Mesenchymal stem cell (in vitro differentiated cells and primary cell): ENCODE results near the gene SASH1.

Experiments used
- DNase-seq: peaks from one replicate; pipeline ENCODE4 v3.0.0-alpha.2; 2013
- H2AFZ ChIP-seq: one replicate; pipeline ENCODE4 v1.6.1; 2013; ENCODE audit warnings: low read depth, mild to moderate bottlenecking, control low read depth, inconsistent platforms, low read length, moderate library complexity
- H2AK5ac ChIP-seq: 2 replicates; pipeline ENCODE4 v1.6.1; 2013; ENCODE audit warnings: low read length, moderate library complexity, mild to moderate bottlenecking, inconsistent platforms; ENCODE audit not compliant: severe bottlenecking
- H2BK120ac ChIP-seq: one replicate; pipeline ENCODE4 v1.6.1; 2013; ENCODE audit warnings: low read depth, mild to moderate bottlenecking, inconsistent platforms, low read length, moderate library complexity
- H2BK12ac ChIP-seq, 2 experiments: one replicate each; pipeline ENCODE4 v1.6.1; 2013; ENCODE audit warnings: inconsistent platforms in 2 of 2, low read length in 2 of 2, mild to moderate bottlenecking in 2 of 2, moderate library complexity in 2 of 2, control low read depth in 1 of 2
- H2BK15ac ChIP-seq: one replicate; pipeline ENCODE4 v1.6.1; 2013; ENCODE audit warnings: mild to moderate bottlenecking, low read depth, inconsistent platforms; ENCODE audit not compliant: poor library complexity, severe bottlenecking
- H2BK5ac ChIP-seq: 2 replicates; pipeline ENCODE4 v1.6.1; 2013; ENCODE audit warnings: low read depth, mild to moderate bottlenecking, low read length, control low read depth, inconsistent platforms; ENCODE audit not compliant: poor library complexity, severe bottlenecking
- H3K14ac ChIP-seq, 2 experiments: one replicate each; pipeline ENCODE4 v1.6.1; 2013; ENCODE audit warnings: inconsistent platforms in 2 of 2, low read length in 2 of 2, control low read depth in 1 of 2, mild to moderate bottlenecking in 1 of 2, moderate library complexity in 1 of 2
- H3K18ac ChIP-seq, 2 experiments: one replicate each; pipeline ENCODE4 v1.6.1; 2013; ENCODE audit warnings: inconsistent platforms in 2 of 2, low read length in 2 of 2, control low read depth in 1 of 2, low read depth in 1 of 2, mild to moderate bottlenecking in 1 of 2
- H3K23ac ChIP-seq, 2 experiments: one replicate each; pipeline ENCODE4 v1.6.1; 2013; ENCODE audit warnings: inconsistent platforms in 2 of 2, low read length in 2 of 2, mild to moderate bottlenecking in 2 of 2, moderate library complexity in 2 of 2, control low read depth in 1 of 2
- H3K27ac ChIP-seq: 2 replicates; pipeline ENCODE4 v1.5.1; 2013; ENCODE audit warnings: mild to moderate bottlenecking, moderate library complexity, low read length, control low read depth, inconsistent platforms; ENCODE audit not compliant: poor library complexity, severe bottlenecking
- H3K27me3 ChIP-seq, 2 experiments: 2 replicates each; pipeline versions ENCODE4 v1.6.1 to v1.7.0; 2013; ENCODE audit warnings: low read length in 2 of 2, mild to moderate bottlenecking in 2 of 2, moderate library complexity in 2 of 2, control low read depth in 1 of 2, inconsistent platforms in 1 of 2; ENCODE audit not compliant: control insufficient read depth in 1 of 2, insufficient read depth in 1 of 2
- H3K36me3 ChIP-seq, 2 experiments: 2 replicates each; pipeline versions ENCODE4 v1.6.1 to v1.7.0; 2013; ENCODE audit warnings: low read length in 2 of 2, control low read depth in 1 of 2, inconsistent platforms in 1 of 2, low read depth in 1 of 2, mild to moderate bottlenecking in 1 of 2; ENCODE audit not compliant: insufficient read depth in 2 of 2, control insufficient read depth in 1 of 2
- H3K4ac ChIP-seq, 2 experiments: one replicate each; pipeline ENCODE4 v1.6.1; 2013; ENCODE audit warnings: inconsistent platforms in 2 of 2, low read length in 2 of 2, mild to moderate bottlenecking in 2 of 2, moderate library complexity in 2 of 2, control low read depth in 1 of 2, low read depth in 1 of 2
- H3K4me1 ChIP-seq: 2 replicates; pipeline ENCODE4 v1.6.1; 2013; ENCODE audit warnings: low read depth, low read length, control low read depth; ENCODE audit not compliant: control insufficient read depth, insufficient read depth
- H3K4me2 ChIP-seq: 2 replicates; pipeline ENCODE4 v1.6.1; 2013; ENCODE audit warnings: low read length, mild to moderate bottlenecking, inconsistent platforms; ENCODE audit not compliant: poor library complexity, severe bottlenecking
- H3K4me3 ChIP-seq, 2 experiments: 2 replicates each; pipeline versions ENCODE4 v1.5.1 to v1.7.0; 2013; ENCODE audit warnings: low read length in 2 of 2, mild to moderate bottlenecking in 2 of 2, control low read depth in 1 of 2, low read depth in 1 of 2; ENCODE audit not compliant: insufficient read depth in 1 of 2
- H3K79me1 ChIP-seq: replicated peaks from 2 replicates; pipeline ENCODE4 v1.6.1; 2013; ENCODE audit warnings: mild to moderate bottlenecking, control low read depth, low read length, inconsistent platforms; ENCODE audit not compliant: poor library complexity, severe bottlenecking
- H3K9ac ChIP-seq: 2 replicates; pipeline ENCODE4 v1.7.0; 2013; ENCODE audit warnings: mild to moderate bottlenecking, low read length, moderate library complexity
- H3K9me3 ChIP-seq: 2 replicates; pipeline ENCODE4 v1.7.0; 2013; ENCODE audit warnings: mild to moderate bottlenecking, low read length; ENCODE audit not compliant: control insufficient read depth
- H4K8ac ChIP-seq: one replicate; pipeline ENCODE4 v1.6.1; 2013; ENCODE audit warnings: inconsistent platforms, mild to moderate bottlenecking, low read length, moderate library complexity
- H4K91ac ChIP-seq: one replicate; pipeline ENCODE4 v1.6.1; 2013; ENCODE audit warnings: mild to moderate bottlenecking, low read length, inconsistent platforms
- WGBS: methylation state at CpG from one replicate; pipeline ENCODE4 v1.1.7; 2013; ENCODE audit warnings: mixed read lengths; 5-methylcytosine and 5-hydroxymethylcytosine counted together

SASH1 gene

DNA sequence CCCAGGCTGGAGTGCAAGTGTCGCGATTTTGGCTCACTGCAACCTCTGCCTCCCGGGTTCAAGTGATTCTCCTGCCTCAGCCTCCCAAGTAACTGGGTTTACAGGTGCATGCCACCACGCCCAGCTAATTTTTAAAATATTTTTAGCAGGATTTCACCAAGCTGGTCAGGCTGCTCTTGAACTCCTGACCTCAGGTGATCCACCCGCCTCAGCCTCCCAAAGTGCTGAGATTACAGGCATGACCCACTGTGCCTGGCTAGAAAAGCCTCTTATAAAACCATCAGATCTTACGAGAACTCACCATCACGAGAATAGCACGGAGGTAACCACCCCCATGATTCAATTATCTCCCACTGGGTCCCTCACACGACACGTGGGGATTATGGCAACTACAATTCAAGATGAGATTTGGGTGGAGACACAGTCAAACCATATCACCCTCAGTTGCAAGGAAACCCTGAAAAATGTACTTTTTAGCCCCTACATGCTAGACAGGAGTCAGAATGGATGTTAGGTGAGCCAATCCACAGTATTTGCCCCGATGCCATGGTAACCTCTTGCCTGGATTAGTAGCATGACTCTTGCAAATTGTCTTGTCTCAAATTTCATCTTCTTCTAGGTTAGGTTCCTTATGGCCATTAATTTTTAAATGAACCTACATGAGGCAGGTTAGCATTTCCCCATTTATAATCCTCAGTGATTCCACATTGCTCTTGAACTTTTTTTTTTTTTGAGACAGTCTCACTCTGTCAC is 17.1 kb upstream of the SASH1 start:
- H3K27me3 ChIP-seq, result no peaks in the 10 kb centered on the region
- no peak overlapping the region for H3K4me2 ChIP-seq
- H2AFZ ChIP-seq, result no peak overlapping the region
- 96% methylated on average over 11 of the region's 11 CpGs for WGBS
- no peak overlapping the region for H3K4me3 ChIP-seq
- peak; percentile 41 for DNase-seq
- H2BK120ac ChIP-seq, result no peak overlapping the region
- H2AK5ac ChIP-seq, result no peak overlapping the region
- H2BK5ac ChIP-seq, result no peak overlapping the region
- no peak overlapping the region for H4K8ac ChIP-seq
- no peak overlapping the region for H2BK15ac ChIP-seq
- H3K36me3 ChIP-seq, result peaks cover 0 to 13% of the 10 kb centered on the region in 2 experiments
- no peak overlapping the region for H3K27ac ChIP-seq
- H3K4ac ChIP-seq, result no peak overlapping the region
- H3K14ac ChIP-seq, result no peak overlapping the region
- no peak overlapping the region for H3K9ac ChIP-seq
- H4K91ac ChIP-seq, result no peak overlapping the region
- peak overlapping the region in 1 of 2 experiments; percentile 54 for H2BK12ac ChIP-seq
- H3K9me3 ChIP-seq, result no peaks in the 10 kb centered on the region
- H3K23ac ChIP-seq, result no peak overlapping the region
- no peaks in the 10 kb centered on the region for H3K79me1 ChIP-seq
- peak overlapping the region in 1 of 2 experiments; percentile 58 for H3K18ac ChIP-seq
- H3K4me1 ChIP-seq, result peaks cover 2% of the 10 kb centered on the region

DNA sequence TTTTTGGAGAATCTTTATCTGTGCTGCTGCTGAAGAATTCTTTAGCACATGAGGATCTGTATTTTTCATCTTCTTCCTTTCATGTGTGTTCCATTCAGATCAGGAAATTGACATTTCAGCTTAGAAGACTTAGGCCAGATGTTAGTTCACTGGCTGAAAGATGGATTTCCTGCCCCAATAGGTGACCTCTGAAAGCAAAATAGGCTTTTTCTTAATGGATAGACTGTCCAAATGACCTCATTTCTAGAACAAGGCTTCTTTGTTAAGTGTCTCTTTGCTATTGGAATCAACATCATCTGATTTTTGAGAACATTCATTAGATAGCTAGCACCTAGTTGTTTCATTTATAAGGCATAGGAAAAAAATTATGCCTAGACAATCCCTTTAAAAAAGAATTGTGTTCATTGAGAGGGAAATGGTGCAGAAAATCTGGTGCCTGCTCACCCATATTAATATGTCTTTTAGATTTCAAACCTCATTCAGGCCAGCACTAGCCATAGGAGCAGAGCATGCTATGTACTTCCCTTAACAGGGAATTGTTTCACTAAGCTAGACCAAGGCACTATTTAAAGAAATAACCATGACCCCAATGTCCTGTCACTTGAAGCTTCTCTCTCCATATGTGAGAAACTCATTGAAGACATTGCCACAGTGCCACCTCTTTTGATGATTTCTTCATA is 13.6 kb upstream of the SASH1 start:
- H3K79me1 ChIP-seq, result no peaks in the 10 kb centered on the region
- H3K27me3 ChIP-seq, result no peaks in the 10 kb centered on the region
- no peak overlapping the region for H2AK5ac ChIP-seq
- peak overlapping the region in 1 of 2 experiments; percentile 62 for H3K18ac ChIP-seq
- no peak overlapping the region for H3K14ac ChIP-seq
- no peak overlapping the region for H2BK5ac ChIP-seq
- H3K36me3 ChIP-seq, result peaks cover 0 to 3% of the 10 kb centered on the region in 2 experiments
- peak overlapping the region; percentile 63 for H3K9ac ChIP-seq
- H3K23ac ChIP-seq, result no peak overlapping the region
- H3K4me2 ChIP-seq, result no peak overlapping the region
- H4K91ac ChIP-seq, result no peak overlapping the region
- peaks cover 3% of the 10 kb centered on the region for H3K4me1 ChIP-seq
- H2AFZ ChIP-seq, result no peak overlapping the region
- H3K9me3 ChIP-seq, result no peaks in the 10 kb centered on the region
- H3K4me3 ChIP-seq, result peak overlapping the region in 1 of 2 experiments; percentile 26
- no peak overlapping the region for H2BK120ac ChIP-seq
- H3K4ac ChIP-seq, result no peak overlapping the region
- peak; percentile 29 for DNase-seq
- no peak overlapping the region for H2BK12ac ChIP-seq
- no peak overlapping the region for H2BK15ac ChIP-seq
- H3K27ac ChIP-seq, result no peak overlapping the region
- no peak overlapping the region for H4K8ac ChIP-seq

DNA sequence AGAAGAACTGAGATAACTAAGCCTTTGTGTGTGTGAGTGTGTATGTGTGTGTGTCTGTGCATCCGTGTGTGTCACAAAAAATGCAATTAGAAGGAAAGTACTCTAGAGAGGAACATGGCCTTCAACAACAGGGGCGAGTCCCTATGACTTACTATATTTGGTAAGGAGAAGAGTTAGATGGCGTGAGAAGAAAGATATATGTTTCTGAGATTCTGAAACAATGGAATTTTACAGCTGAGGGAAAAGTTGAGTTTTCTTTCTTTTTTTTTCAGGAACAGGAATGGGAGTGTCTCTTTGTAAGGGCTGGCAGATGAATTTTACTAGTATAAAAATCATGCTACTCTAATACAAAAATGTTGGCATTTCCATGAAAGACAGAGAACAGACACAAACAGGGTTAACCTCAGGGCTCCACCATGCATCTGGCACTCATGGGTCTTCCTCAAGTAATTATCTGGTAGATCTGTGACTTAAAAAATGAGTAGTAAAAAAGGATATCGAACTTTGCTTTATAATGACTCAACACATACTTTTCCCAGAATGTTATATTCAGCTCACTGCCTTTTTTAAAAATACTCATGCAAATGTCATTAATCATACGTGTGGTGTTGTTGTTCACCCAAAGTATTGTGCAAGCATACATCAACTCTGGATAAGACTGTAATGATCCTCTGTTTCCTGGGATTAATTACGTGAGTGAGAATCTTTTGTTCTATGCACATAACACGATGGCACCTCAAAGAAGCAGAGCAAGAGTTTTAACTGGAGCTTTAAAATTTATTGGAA is 12.8 kb upstream of the SASH1 start:
- H3K4ac ChIP-seq, result no peak overlapping the region
- no peak overlapping the region for H2AK5ac ChIP-seq
- no peaks in the 10 kb centered on the region for H3K9me3 ChIP-seq
- H3K23ac ChIP-seq, result no peak overlapping the region
- H3K4me2 ChIP-seq, result no peak overlapping the region
- no peak overlapping the region for H3K27ac ChIP-seq
- no peaks in the 10 kb centered on the region for H3K79me1 ChIP-seq
- H2BK120ac ChIP-seq, result no peak overlapping the region
- H2BK15ac ChIP-seq, result no peak overlapping the region
- H2BK12ac ChIP-seq, result no peak overlapping the region
- H3K36me3 ChIP-seq, result peaks cover 0 to 3% of the 10 kb centered on the region in 2 experiments
- H3K18ac ChIP-seq, result no peak overlapping the region
- no peaks in the 10 kb centered on the region for H3K27me3 ChIP-seq
- H4K91ac ChIP-seq, result no peak overlapping the region
- peak overlapping the region; percentile 63 for H3K9ac ChIP-seq
- WGBS, result 36% methylated on average over 6 of the region's 7 CpGs
- no peak overlapping the region for H3K14ac ChIP-seq
- DNase-seq, result peak; percentile 90
- H2AFZ ChIP-seq, result no peak overlapping the region
- H4K8ac ChIP-seq, result no peak overlapping the region
- H3K4me1 ChIP-seq, result peaks cover 2% of the 10 kb centered on the region
- H2BK5ac ChIP-seq, result no peak overlapping the region
- H3K4me3 ChIP-seq, result peak overlapping the region in 1 of 2 experiments; percentile 26

DNA sequence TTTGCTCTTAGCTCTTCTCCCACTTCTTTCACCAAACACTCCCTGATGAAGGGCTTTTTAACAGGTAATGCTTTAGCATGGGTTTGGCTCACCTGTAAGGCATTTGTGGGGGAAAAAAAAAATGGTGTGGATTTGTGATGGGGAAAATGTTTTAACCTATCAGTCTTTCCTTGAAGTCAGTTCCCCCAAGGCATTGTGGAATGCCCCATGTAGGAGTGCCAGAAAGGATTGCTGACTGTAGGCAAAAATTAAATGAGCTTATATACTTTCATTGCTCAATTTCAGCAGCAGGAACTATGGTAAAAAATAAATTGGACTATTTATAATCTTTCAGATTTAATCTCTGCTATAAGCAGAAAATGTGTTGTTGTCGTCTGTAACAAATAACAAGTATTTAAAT is 10.6 kb upstream of the SASH1 start:
- H3K27me3 ChIP-seq, result no peaks in the 10 kb centered on the region
- peaks cover 0 to 5% of the 10 kb centered on the region in 2 experiments for H3K36me3 ChIP-seq
- DNase-seq, result no peak
- H3K23ac ChIP-seq, result no peak overlapping the region
- H2AFZ ChIP-seq, result no peak overlapping the region
- no peak overlapping the region for H2AK5ac ChIP-seq
- H3K9me3 ChIP-seq, result no peaks in the 10 kb centered on the region
- H4K91ac ChIP-seq, result no peak overlapping the region
- no peak overlapping the region for H2BK5ac ChIP-seq
- no peak overlapping the region for H3K14ac ChIP-seq
- peaks cover 1% of the 10 kb centered on the region for H3K4me1 ChIP-seq
- no peak overlapping the region for H3K18ac ChIP-seq
- H2BK12ac ChIP-seq, result no peak overlapping the region
- H3K4ac ChIP-seq, result no peak overlapping the region
- H3K27ac ChIP-seq, result no peak overlapping the region
- H3K9ac ChIP-seq, result no peak overlapping the region
- no peaks in the 10 kb centered on the region for H3K79me1 ChIP-seq
- H4K8ac ChIP-seq, result no peak overlapping the region
- no peak overlapping the region for H2BK15ac ChIP-seq
- no peak overlapping the region for H3K4me3 ChIP-seq
- H3K4me2 ChIP-seq, result no peak overlapping the region
- no CpG with 5 or more reads among the region's 1 CpG for WGBS
- H2BK120ac ChIP-seq, result no peak overlapping the region
